ENCODE data around the gene SERAC1.

- TF ChIP-seq POLR2AphosphoS5 (IDR thresholded peaks at IDR 0.05; ENCODE audit: low read depth) = no peak
- TF ChIP-seq CTCF (IDR thresholded peaks at IDR 0.05; ENCODE audit: insufficient read depth, low read length) = no peak
Measured at GRCh38 chr6:158152659-158153058, 15.4 kb downstream of the SERAC1 start.

All from HL-60 (cell line).